ENCODE data around the gene DDI1.

DDI1 gene

DNA sequence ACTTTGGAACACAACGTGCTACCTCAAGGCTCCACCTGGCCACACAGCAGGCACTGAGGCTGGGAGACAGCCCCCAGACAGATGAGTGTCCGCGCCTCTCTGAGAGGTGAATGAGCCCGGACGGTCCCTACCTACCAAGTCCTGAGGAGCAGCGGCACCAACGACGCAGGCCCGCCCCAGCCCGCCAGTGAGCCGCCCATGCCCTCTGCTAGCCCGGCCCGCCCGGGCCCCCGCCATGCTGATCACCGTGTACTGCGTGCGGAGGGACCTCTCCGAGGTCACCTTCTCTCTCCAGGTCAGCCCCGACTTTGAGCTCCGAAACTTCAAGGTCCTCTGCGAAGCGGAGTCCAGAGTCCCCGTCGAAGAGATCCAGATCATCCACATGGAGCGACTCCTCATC lies at the start of gene DDI1:
TSS of gene DDI1 (plus strand) at position 53 of the 400 bp plus-strand sequence. CDS start at position 236, 183 bp downstream.
- no peak for DNase-seq (ENCODE audit: low spot score)

DNA sequence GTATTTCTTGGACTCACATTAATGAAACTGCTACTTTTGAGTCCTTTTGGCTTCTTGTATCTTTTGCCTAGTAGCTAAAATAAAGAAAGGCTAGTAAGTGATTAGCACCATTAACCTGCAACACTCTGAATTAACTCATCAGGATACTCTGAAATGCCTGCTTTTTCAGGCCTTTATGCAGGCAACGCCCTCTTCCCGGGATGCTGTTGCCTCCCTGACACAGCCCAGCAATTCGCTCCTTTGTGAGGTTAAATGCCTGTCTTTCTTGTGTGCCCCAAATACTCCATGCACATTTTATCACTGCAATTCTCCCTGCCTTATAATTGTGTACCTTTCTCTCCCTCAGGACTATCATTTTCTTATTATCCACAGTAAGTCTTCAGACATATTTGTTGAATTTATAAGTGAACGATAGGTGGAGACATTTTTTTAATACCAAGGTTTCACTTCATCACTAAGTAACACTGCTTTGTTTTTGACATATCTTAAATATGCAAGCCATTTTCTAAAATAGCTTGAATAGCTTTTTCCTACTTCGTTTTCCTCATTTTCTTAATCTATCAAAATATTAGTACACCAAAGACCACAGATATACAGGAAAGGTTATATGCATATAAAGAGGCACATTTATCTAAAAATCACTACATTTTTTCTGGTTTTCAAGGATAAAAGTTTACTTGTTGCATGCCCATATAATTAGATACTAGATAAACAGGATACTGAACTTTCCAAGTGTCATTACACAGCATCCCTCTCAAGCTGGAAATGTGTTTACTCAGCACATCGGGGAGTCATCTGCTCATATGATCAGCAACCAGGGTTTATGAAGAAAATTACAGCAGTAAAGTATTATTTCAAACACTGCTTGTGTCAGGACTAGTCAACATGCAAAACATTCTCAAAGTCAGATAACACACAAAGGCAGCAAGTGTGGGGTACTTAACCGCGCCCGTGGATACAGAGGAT lies 48.5 kb upstream of the DDI1 start:
- DNase-seq (ENCODE audit: low spot score) = no peak

DNA sequence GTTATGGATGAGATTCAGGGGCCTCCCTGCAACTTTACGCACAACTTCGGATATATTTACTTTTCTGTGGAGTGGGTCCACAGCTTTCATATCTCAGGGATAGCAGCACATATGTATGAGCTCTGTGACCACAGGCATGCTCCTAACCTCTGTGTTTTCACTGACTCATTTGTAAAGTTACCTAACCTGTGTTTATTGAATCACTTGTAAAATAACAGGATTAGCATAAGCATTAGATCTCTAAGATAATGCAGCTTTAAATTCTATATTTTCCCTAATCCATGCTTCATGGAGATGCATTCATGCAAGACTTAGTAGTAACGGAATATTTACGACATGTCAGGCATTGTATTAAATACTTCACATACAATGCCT lies 47.9 kb upstream of the DDI1 start:
- DNase-seq (ENCODE audit: low spot score) = peak; percentile 16

DNA sequence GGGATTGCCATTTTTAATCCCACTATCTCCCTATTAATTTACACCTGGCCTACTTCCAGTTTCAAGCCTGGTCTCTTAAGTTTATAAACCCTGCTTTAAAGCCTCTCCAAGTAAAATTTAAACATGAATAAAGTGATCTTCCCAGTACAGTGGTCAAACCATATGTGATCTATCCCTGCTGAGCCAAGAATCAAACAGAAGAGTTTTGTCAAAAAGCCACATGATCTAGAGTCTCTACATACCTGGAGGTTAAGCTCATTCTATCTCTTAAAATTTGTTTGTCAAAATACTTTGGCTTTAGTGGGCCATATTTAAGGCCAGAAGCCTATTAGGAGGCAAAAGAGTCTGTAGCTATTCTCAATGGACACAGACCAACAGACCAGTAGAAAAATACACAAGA lies 42.9 kb upstream of the DDI1 start:
- no peak for DNase-seq (ENCODE audit: low spot score)

DNA sequence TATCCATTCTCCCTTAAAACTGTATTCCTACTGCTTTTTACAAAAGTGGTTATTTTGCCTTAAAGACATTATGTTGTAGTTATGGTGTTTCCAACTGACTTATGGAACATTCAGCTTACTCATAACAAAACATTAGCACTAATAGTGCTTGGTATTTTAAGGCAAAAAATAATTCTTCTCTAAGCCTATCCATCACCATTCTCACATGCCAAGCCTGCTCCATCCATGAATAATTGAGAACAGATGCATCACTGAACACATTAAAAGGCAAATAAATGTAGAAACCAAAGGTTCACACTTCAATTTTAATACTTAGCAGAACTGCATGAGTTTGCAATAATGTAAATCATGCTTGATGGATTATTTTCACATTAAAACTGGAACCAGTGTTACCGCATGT lies 42.3 kb upstream of the DDI1 start:
- no peak for DNase-seq (ENCODE audit: low spot score)

DNA sequence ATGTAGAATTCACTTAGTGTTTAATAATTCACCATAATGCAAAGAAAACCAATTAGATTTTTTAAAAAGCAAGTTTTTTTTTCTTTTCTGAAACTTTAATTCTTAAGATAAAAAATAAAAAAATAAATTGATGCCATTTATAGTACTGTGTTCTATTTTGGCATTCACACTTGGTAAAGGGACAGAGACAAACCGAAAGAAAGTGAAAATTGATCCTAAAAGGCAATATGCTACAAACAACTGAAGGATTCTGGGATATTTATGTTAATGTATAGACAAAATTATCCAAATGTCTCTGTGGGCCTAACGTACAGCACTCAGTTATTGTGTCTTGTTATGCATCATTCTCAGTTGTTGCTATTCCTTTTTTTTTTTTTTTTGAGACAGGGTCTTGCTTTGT lies 41.9 kb upstream of the DDI1 start:
- no peak for DNase-seq (ENCODE audit: low spot score)

DNA sequence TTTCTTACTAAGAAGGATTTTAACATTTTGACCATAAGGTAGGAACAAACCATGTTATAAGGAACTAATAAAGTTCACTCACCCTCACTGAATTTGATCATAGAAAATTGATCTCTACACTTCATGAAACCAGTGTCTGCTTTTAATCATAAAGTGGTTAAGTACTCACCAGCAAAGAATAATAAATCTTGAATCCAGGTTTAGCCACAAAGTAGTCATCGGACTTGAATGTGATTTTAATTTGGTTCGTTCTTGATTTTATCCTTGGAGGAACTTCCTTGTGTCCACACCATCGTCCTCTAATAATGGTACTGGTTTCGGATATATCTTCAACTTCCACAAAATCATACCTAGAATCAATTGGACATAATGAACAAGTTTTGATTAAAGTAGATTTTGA lies 40.5 kb upstream of the DDI1 start:
- no peak for DNase-seq (ENCODE audit: low spot score)

DNA sequence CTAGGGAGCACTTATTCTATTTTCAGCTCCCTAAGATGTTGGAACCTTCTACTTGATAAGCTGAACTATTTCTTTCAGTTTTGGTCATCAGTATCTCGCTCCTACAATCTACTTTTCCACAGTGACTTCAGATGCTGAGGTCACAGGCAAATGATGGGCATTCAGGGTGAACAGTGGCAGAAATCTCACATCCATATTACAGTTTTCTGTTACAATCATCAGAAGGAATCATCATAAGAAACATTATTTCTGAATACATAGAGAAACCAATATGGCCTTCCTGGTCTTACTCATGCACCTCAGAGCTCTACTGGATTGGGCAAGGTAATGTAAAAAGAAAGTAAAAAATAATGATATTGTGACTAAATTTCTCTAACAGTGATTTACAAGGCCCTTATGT lies 39.4 kb upstream of the DDI1 start:
- no peak for DNase-seq (ENCODE audit: low spot score)

DNA sequence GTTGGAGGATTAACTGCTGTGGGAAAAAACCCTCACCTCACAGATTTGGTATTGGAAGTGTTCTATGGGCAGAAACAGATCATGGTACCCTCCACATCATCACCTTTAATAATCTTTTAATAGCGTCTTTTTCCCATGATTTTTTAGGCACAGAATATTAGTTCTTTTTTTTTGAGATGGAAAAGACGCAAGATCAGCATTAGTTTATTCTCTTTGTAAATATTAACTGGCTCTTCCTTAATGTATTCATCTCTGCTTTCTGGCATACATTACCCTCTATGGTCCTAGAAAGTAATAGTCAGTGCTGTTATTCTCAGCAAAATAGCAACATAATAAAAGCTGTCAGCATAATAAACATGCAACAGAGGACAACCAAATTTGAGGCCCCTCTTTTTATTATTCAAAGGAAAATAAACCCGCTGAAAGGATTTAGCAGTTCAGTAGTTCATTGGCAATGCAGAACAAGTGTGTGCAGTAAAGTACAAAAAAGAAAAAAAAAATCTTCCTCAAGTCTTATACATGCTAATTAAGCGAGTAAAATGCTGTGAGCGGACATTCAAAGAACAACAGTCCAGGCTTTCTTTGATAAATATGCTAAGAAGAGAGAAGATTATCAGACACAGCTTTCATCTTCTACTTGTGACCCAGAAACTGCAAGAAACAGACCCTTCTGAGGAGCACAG lies 37.5 kb upstream of the DDI1 start:
- DNase-seq (ENCODE audit: low spot score) = no peak

DNA sequence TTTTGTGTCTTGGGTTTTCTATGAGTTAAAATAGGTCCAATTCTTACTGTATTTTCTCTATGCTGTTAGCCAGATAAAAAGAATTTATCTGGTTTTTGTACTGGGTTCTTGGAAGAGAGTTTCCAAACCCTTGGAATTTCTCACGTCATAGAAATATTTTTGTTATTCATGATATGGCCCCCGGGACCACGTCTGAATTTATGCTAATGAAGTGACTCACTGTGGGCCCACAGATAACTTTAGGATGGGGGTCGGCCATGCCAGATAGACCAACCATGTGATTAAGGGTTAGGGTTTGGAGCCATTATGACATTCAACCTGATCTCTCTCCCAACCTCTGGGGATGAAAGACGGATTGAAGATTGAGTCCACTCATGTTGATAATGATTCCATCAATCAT lies 35.6 kb upstream of the DDI1 start:
- peak; percentile 67 for DNase-seq (ENCODE audit: low spot score)

DNA sequence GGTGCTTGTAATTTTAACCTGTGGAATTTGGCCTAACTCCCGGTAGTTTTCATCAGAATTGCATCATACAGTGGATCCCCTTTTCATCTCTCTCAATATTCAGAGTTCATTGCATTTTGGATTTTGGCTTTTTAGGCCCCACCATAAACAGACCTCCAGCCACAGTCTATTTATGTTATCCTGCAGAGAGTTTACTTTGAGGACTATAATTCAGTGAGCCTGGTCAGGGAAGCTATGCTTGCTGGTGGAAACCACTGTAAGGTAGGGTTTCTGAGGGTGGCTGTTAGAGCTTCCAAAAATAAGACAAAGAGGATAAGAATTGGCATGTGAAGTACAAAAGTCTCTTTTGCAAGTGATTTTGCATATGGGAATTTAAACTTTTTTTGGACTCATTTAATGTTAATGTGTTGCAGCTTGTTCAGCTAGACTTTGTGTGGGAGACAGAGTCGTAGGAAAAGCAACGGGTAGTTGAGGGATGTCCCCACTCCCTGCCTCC lies 34.8 kb upstream of the DDI1 start:
- DNase-seq (ENCODE audit: low spot score) = peak; percentile 10

DNA sequence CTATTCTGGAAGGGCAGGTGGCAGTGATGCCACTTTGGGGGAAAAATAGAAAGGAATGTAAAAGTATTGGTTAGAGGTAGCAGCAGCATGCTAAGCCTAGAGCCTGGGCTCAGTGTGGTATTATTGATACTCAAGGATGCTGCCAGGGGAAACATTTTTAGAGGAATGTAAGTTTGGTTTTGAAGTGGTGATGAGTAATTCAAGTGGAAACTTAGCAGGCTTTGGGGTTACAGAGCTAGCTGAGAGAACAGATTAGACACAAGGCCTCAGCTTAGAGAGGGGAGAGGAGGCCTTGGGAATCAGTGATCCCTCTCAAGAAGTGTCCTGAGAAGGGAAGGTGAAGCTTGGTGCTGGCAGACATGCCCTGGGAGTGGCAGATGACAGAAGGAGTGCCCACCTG lies 32.9 kb upstream of the DDI1 start:
- DNase-seq (ENCODE audit: low spot score) = peak; percentile 50

DNA sequence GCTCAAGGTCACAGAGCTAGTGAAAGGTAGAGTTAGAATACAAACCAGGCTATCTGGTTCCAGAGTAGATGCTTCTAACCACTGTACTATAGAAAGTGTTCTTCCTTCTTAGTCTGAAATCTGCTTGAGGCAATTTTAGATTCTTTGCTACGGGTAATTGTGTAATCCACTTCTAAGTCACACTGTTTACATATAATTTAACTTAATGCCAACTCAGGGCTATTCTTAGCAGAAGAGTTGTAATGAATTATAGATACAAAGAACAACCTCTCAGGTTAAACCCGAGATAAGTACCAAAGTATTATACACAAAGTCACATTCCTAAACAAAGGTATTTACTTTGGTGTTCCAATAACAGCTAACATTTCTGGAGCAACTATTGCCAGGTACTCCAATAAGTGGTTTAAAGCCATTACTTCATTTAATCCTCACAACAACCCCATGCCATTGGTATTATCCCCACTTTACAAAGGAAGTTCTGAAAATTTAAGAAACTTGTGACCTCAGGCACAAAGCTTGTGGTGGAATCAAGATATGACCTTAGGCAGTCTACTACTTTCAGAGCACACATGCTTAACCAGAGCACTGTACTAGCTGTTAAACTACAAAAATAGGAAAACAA lies 31.1 kb upstream of the DDI1 start:
- DNase-seq (ENCODE audit: low spot score) = no peak

DNA sequence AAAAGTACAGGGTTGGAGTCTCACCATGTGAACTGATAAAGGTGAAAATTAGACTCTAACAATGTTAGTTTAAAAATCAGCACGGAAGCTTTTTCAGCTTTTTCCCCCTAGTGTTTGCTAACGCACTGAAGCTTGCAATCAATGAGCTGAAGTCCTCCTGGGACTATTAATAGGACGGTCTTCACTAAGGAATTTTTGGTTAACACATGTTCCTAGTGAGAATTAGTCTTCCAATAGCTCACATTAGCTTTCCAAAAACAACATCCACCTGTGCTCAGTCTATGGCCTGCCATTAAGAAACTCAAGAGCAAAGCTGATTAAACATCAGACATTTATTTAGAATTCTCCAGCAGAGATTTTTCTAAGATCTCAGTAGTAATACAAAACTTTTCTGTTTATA lies 26.7 kb upstream of the DDI1 start:
- no peak for DNase-seq (ENCODE audit: low spot score)

DNA sequence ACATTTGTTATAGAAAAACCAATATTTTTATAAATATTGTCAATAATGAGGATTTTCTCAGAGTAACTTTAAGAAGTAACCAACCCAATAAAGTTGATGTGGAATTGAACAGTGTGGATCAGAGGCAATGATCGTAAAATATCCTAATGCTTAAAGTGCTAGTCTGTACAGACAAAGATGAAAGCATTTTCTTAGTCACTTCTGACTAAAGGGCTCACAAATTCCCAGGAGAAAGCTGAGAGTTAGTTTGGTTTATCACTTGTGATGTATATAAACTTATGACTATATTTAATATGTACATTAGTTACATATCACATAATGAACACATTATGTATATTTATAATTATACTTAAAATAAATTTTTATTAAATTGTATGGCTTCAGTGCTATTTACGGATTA lies 25.4 kb upstream of the DDI1 start:
- DNase-seq (ENCODE audit: low spot score) = no peak

DNA sequence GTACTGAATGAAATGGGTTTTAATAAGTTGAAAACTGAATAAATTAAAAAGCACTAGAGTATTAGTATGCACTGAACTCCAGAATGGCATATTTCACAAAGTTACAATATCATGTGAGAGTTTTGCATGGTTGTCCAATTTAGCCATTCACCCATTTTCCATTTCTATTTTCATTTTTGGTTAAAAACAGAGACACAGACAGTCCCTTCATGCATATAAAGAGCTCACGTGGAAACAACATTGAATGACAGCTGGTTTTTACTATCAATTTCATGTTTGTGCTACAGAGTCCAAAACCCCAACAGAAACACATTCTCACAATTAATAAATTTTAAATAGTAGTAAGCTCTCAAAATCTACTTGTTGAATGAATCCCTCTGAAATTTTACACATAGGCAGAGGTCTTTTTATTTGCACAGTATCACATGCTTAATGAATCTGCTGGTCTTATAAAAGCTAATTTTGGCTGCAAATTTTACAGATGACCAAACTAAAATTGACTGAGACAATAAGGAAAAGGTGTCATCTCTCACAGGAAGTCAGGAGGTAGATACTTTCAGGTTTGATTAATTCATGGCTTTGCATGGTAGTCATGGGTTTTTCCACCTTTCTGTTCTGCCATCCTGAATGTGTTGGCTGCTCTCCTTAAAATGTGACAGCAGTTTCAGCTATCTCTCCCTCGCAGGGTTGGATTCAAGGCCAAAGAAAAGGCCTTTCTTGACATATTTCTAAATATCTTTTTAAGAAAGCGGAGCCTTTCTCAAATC lies 20.6 kb upstream of the DDI1 start:
- DNase-seq (ENCODE audit: low spot score) = no peak

DNA sequence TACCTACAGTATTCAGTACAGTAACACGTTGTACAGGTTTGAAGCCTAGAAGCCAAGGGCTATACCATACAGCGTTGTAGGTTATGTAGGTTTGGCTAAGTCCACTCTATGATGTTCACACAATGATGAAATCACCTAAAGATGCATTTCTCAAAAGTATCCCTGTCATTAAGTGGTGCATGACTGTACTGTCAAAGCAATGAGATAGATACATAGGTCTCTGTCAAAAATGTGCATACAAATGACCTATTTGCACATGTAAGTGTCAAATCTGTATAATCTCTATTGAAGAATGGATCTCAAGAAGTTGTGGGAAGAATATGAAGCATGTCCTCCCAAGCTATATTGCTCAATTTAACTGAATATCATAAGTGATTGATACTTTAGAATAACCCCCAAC lies 11.9 kb upstream of the DDI1 start:
- no peak for DNase-seq (ENCODE audit: low spot score)

DNA sequence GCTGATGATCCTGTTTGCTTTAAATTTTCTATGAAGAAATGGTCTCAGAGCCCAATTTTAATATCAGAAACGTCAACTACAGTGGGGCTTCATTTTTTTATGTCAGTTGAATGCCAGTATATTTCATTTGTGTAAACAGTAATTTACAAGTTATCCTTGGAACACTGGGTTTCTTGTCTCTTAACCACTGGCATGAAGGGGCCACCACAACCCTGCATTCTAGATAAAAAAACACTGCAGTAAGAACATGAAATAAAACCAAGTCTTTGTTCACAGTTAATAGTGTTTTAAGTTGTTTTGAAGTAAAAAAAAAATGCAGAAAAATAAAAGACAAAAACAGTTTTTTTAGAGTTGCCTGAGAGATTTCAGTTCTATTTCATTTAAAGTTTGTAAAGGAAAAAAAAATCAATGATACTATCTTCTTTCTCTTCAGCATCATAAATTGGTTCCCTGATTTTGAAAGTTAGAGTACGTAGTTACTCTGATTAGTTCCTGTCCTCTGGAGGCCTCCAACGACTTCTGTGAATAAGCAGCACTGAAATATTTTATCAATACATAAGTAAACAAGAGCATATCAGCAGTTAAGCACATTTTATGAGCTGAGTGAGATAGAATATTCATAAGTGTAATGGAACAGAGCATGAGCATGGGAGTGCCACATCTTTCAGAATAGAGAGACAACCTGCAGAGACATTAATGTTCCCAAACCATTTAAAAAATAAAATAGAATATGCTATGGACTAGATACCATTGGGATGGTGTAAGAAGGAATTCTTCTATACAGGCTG lies 7.8 kb upstream of the DDI1 start:
- DNase-seq (ENCODE audit: low spot score) = no peak

DNA sequence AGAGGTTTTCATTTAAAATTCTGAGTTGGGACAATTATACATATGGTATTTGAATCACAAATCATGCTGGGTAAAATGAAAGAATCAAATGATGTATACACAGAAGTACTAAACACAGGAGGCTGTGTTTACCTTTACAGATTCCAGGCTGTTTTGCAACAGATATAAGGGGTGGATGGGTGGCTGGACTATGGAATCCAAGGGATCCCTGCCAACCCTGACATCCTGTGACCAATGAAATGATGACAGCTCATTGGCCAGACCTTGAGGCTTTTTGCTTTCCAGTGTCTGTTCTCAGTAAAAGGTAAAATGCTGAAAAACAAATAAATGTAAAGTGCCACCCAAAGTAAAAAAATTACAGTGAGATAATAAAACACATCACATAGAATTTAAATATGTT lies 3.3 kb upstream of the DDI1 start:
- DNase-seq (ENCODE audit: low spot score) = peak; percentile 56

DNA sequence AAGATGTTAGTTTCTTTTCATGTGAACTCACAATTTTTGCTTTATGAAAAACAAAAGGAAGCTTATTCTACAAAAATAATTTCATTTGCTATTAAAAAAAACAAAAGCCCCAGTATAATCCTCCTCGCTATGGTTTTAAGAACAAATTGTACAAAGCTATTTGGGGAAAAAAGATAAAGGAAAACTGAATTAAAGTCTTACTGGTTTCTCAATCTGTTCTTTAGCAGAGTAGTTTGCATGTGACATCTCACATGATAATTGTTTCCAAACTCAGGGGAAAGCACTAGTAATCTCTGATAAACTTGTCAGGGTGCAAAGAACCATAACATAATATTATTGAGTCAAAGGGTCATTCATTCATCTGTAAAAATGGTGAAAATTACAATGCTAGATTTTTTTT lies 2.9 kb upstream of the DDI1 start:
- DNase-seq (ENCODE audit: low spot score) = no peak

DNA sequence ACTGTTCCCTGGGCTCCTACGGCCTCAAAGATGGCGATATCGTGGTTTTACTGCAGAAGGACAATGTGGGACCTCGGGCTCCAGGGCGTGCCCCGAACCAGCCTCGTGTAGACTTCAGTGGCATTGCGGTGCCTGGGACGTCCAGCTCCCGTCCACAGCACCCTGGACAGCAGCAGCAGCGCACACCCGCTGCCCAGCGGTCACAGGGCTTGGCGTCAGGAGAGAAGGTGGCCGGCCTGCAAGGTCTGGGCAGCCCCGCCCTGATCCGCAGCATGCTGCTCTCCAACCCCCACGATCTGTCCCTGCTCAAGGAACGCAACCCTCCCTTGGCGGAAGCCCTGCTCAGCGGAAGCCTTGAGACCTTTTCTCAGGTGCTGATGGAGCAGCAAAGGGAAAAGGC lies 555 bp downstream of the DDI1 start:
- no peak for DNase-seq (ENCODE audit: low spot score)
